ENCODE measurements around the gene CASP14. TPM values are rescaled to one million over a fixed set of nuclear protein-coding genes. Genes with fewer than 3 reads are reported as not detected.
"Not testable (repeated sequence)": the region's sequence is repeated elsewhere in the genome, so short reads cannot be mapped to it uniquely, and the experiment has no call there.

The CASP14 gene
- total RNA-seq, 1 experiment from 2014 or later, result not detected

DNA sequence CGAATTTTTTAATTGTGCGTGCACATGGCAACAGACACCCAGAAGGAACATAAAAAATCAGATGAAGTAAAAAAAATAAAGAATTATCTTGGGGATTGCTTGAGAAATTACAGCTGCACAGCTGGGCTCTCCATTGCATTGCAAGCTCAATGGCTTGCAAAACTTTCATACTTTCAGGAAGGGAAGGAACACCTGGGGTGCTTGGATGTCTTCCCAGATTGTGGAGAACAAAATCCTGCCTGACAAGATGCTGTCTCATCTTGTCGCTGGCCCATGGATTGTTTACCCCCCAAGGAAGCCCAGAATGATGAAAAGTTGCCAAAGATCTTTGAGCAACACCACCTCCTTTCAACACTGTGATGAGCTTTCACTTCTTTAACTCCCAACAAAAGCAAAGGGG, 11.0 kb upstream of the CASP14 start:
- peaks cover 30% of the 10 kb centered on the region for H3K27me3 ChIP-seq (replicated peaks)
- H3K27ac ChIP-seq, result no peak overlapping the region
- no peaks in the 10 kb centered on the region for H3K9me3 ChIP-seq (replicated peaks)
- no peaks in the 10 kb centered on the region for H3K4me1 ChIP-seq (replicated peaks)
- no peaks in the 10 kb centered on the region for H3K36me3 ChIP-seq
- DNase-seq (ENCODE audit: low read depth in 1 of 2, low spot score in 2 of 2), result no peak
- no peak overlapping the region for H3K4me3 ChIP-seq

DNA sequence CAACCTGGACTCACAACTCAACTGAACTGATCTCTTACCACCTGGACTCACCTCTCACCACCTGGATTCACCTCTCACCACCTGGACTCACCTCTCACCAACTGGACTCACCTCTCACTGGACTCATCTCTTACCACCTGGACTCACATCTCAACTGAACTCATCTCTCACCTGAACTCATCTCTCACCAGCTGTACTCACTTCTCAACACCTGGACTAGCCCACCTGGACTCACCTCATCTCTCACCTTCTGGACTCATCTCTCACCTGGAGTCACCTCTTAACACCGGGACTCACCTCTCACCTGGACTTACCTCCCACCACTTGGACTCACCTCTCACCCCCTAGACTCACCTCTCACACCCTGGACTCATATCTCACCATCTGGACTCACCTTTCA, 7.3 kb upstream of the CASP14 start:
- no peak for DNase-seq (ENCODE audit: low read depth in 1 of 2, low spot score in 2 of 2)
- Histone ChIP-seq H3K4me1 (replicated peaks) (no peaks in the 10 kb centered on the region), H3K9me3 (replicated peaks) (no peaks in the 10 kb centered on the region), H3K27ac (no peak overlapping the region), H3K27me3 (replicated peaks) (peaks cover 39% of the 10 kb centered on the region), H3K4me3 (no peak overlapping the region), H3K36me3 (no peaks in the 10 kb centered on the region)

GRCh38 chr19:15042826-15043225, 6.5 kb upstream of the CASP14 start:
- no peak for DNase-seq (ENCODE audit: low read depth in 1 of 2, low spot score in 2 of 2)
- H3K27me3 ChIP-seq (replicated peaks), result peaks cover 38% of the 10 kb centered on the region
- no peaks in the 10 kb centered on the region for H3K36me3 ChIP-seq
- H3K4me3 ChIP-seq, result no peak overlapping the region
- H3K27ac ChIP-seq, result no peak overlapping the region
- H3K9me3 ChIP-seq (replicated peaks), result no peaks in the 10 kb centered on the region
- no peaks in the 10 kb centered on the region for H3K4me1 ChIP-seq (replicated peaks)

DNA sequence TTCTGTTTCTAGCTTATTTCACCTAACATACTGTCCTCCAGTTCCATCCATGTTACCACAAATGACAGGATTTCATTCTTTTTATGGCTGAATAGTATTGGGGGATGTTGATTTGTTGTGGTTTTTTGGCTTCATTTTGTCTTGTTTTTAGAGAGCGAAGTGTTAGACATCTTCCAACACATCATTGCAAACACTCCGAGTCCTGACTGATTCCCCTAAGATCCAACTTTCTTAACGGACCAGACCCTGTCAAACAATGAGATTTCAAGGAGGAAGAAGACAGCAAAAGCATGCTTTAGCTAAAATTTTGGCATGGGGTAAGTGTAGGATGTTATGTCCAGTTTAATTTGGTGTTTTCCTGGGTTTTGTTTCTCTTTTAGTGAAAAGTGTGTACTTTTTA, 3.8 kb upstream of the CASP14 start:
- H3K36me3 ChIP-seq, result no peaks in the 10 kb centered on the region
- no peak for DNase-seq (ENCODE audit: low read depth in 1 of 2, low spot score in 2 of 2)
- H3K9me3 ChIP-seq (replicated peaks), result no peaks in the 10 kb centered on the region
- H3K4me3 ChIP-seq, result no peak overlapping the region
- peaks cover 35% of the 10 kb centered on the region for H3K27me3 ChIP-seq (replicated peaks)
- H3K4me1 ChIP-seq (replicated peaks), result no peaks in the 10 kb centered on the region
- no peak overlapping the region for H3K27ac ChIP-seq

DNA sequence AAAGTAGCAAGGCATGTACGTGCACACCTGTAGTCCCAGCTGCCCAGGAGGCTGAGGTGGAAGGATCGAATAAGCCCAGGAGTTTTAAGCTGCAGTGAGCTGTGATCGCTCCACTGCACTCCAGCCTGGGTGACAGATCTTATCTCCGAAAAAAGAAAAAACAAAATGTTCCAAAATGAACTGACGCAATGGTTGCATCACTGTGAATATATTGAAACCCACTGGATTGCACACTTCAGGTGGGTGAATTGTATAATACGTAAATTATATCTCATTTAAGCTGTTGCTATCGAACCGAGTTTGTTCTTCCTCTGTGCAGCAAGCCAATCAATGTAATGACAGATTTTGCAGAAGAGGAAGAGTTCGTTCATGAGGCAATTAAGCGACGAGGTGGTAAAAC, 1.6 kb upstream of the CASP14 start:
- H3K4me3 ChIP-seq, result no peak overlapping the region
- H3K36me3 ChIP-seq, result no peaks in the 10 kb centered on the region
- H3K9me3 ChIP-seq (replicated peaks), result no peaks in the 10 kb centered on the region
- H3K27me3 ChIP-seq (replicated peaks), result peaks cover 35% of the 10 kb centered on the region
- DNase-seq (ENCODE audit: low read depth in 1 of 2, low spot score in 2 of 2), result no peak
- no peak overlapping the region for H3K27ac ChIP-seq
- H3K4me1 ChIP-seq (replicated peaks), result no peaks in the 10 kb centered on the region

- Histone ChIP-seq H3K27ac (no peak overlapping the region), H3K4me3 (no peak overlapping the region), H3K4me1 (replicated peaks) (no peaks in the 10 kb centered on the region), H3K36me3 (no peaks in the 10 kb centered on the region), H3K27me3 (replicated peaks) (peaks cover 35% of the 10 kb centered on the region), H3K9me3 (replicated peaks) (no peaks in the 10 kb centered on the region)
- DNase-seq (ENCODE audit: low read depth in 1 of 2, low spot score in 2 of 2), result no peak
Observed at GRCh38 chr19:15048128-15048527, 1.2 kb upstream of the CASP14 start.

DNA sequence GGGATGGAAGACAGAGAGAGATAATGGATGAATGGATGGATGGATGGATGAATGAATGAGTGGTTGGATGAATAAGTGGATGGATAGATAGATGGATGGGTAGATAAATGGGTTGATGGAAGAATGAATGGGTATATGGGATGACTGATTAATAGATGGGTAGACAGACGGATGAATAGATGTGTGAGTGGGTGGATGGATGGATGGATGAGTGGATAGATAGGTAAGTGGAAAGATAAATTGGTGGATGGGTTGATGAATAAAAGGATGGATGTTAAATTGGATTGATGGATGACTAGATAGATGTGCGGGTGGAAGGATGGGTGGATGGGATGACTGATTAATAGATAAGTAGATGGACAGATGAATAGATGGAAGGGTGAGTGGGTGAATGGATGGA, 1.4 kb downstream of the CASP14 start:
- no peaks in the 10 kb centered on the region for H3K36me3 ChIP-seq
- H3K4me1 ChIP-seq (replicated peaks), result no peaks in the 10 kb centered on the region
- peaks cover 24% of the 10 kb centered on the region for H3K27me3 ChIP-seq (replicated peaks)
- H3K4me3 ChIP-seq, result no peak overlapping the region
- no peak for DNase-seq (ENCODE audit: low read depth in 1 of 2, low spot score in 2 of 2)
- H3K9me3 ChIP-seq (replicated peaks), result no peaks in the 10 kb centered on the region
- H3K27ac ChIP-seq, result no peak overlapping the region

DNA sequence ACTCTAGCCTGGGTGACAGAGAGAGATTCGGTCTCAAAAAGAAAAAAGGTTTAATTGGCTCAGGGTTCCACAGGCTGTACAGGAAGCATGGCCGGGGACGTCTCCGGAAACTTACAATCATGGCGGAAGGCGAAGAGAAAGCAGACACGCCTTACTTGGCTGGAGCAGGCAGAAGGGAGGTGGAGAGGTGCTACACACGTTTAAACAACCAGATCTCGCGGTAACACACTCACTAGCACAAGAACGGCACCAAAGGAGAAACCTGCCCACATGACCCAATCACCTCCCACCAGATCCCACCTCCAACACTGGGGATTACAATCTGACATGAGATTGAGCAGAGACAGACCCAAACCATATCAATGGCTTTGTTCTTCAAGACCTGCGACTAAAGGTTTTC, 12.8 kb downstream of the CASP14 start:
- no peaks in the 10 kb centered on the region for H3K4me1 ChIP-seq (replicated peaks)
- H3K9me3 ChIP-seq (replicated peaks), result no peaks in the 10 kb centered on the region; the same call in 1 of the 2 replicates
- no peak overlapping the region for H3K27ac ChIP-seq
- no peak for DNase-seq (ENCODE audit: low read depth in 1 of 2, low spot score in 2 of 2)
- no peak overlapping the region for H3K4me3 ChIP-seq
- H3K36me3 ChIP-seq, result no peaks in the 10 kb centered on the region
- H3K27me3 ChIP-seq (replicated peaks), result peaks cover 37% of the 10 kb centered on the region

GRCh38 chr19:15070386-15070785, 21.1 kb downstream of the CASP14 start:
- not testable (repeated sequence) for H3K4me3 ChIP-seq; H3K9me3 ChIP-seq (replicated peaks); DNase-seq (ENCODE audit: low read depth in 1 of 2, low spot score in 2 of 2); H3K4me1 ChIP-seq (replicated peaks); H3K36me3 ChIP-seq; H3K27ac ChIP-seq
- H3K27me3 ChIP-seq (replicated peaks), result peaks cover 33% of the 10 kb centered on the region

- no peaks in the 10 kb centered on the region for H3K9me3 ChIP-seq (replicated peaks)
Observed at GRCh38 chr19:15072930-15073647, 23.8 kb downstream of the CASP14 start.

GRCh38 chr19:15074371-15074770, 25.1 kb downstream of the CASP14 start:
- peaks cover 10% of the 10 kb centered on the region for H3K27me3 ChIP-seq (replicated peaks)
- DNase-seq (ENCODE audit: low read depth in 1 of 2, low spot score in 2 of 2), result no peak
- H3K4me3 ChIP-seq, result no peak overlapping the region
- no peaks in the 10 kb centered on the region for H3K4me1 ChIP-seq (replicated peaks)
- H3K36me3 ChIP-seq, result no peaks in the 10 kb centered on the region
- H3K9me3 ChIP-seq (replicated peaks), result no peaks in the 10 kb centered on the region
- H3K27ac ChIP-seq, result no peak overlapping the region

More at GRCh38 chr19:15072930-15073647, 23.8 kb downstream of the CASP14 start:
- Histone ChIP-seq H3K4me1 (replicated peaks) (no peaks in the 10 kb centered on the region), H3K36me3 (no peaks in the 10 kb centered on the region), H3K4me3 (no peak overlapping the region), H3K27ac (no peak overlapping the region), H3K27me3 (replicated peaks) (peaks cover 12% of the 10 kb centered on the region)
- no peak for DNase-seq (ENCODE audit: low read depth in 1 of 2, low spot score in 2 of 2)

DNA sequence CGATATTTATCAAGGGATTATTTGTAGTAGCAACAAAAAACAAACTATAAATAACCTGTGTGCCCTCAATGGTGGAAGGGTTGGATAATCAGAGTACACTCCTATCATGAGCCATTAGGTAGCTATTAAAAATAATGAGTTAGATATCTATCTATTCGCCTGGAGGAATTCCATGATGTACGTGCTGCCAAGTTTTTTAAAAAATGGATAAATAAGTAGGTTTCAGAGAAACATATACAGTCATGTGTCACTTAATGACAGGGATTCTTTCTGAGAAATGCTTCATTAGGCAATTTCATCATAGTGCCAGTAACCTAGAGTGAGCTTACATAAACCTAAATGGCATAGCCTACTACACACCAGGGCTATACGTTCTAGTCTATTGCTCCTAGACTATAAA, 26.5 kb downstream of the CASP14 start:
- no peak for DNase-seq (ENCODE audit: low read depth in 1 of 2, low spot score in 2 of 2)
- Histone ChIP-seq H3K9me3 (replicated peaks) (no peaks in the 10 kb centered on the region), H3K27ac (no peak overlapping the region), H3K36me3 (no peaks in the 10 kb centered on the region), H3K4me1 (replicated peaks) (no peaks in the 10 kb centered on the region), H3K27me3 (replicated peaks) (peaks cover 17% of the 10 kb centered on the region), H3K4me3 (no peak overlapping the region)

DNA sequence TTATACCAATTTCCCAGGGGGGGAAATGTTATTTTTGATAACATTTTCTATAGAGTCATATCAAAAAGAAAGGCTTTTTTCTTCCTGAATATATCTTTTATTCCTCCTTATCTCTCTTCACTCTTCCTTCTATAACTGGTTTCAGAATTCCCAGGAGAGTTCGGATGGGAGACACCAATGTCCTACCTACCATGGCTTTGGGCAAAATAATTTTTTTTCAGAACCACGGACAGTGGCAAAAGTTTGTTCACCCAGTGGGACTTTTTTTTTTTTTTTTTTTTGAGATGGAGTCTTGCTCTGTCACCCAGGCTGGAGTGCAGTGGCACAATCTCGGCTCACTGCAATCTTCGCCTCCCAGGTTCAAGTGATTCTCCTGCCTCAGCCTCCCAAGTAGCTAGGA, 30.7 kb downstream of the CASP14 start:
- not testable (repeated sequence) for H3K9me3 ChIP-seq (replicated peaks); H3K4me3 ChIP-seq; H3K4me1 ChIP-seq (replicated peaks); H3K27ac ChIP-seq; H3K36me3 ChIP-seq; DNase-seq (ENCODE audit: low read depth in 1 of 2, low spot score in 2 of 2)
- H3K27me3 ChIP-seq (replicated peaks), result peaks cover 34% of the 10 kb centered on the region

GRCh38 chr19:15081911-15082310, 32.6 kb downstream of the CASP14 start, which contains the start of gene OR1I1:
OR1I1 (plus strand) TSS chr19:15082211; CDS start chr19:15087066, 4,855 bp downstream.
- no peaks in the 10 kb centered on the region for H3K36me3 ChIP-seq
- no peaks in the 10 kb centered on the region for H3K4me1 ChIP-seq (replicated peaks)
- H3K9me3 ChIP-seq (replicated peaks), result no peaks in the 10 kb centered on the region
- no peak within 1 kb of the TSS for H3K4me3 ChIP-seq
- no peak within 1 kb of the TSS for H3K27ac ChIP-seq
- no peak for DNase-seq (ENCODE audit: low read depth in 1 of 2, low spot score in 2 of 2)
- peaks cover 43% of the 10 kb centered on the region for H3K27me3 ChIP-seq (replicated peaks)

DNA sequence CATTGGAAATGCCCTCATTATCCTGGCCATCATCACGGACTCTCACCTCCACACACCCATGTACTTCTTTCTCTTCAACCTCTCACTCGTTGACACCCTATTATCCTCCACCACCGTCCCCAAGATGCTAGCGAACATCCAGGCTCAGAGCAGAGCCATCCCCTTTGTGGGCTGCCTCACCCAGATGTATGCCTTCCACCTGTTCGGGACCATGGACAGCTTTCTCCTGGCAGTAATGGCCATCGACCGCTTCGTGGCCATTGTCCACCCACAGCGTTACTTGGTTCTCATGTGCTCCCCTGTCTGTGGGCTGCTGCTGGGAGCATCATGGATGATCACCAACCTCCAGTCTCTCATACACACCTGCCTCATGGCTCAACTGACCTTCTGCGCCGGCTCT, 37.9 kb downstream of the CASP14 start:
- Histone ChIP-seq H3K27me3 (replicated peaks) (peaks cover 37% of the 10 kb centered on the region), H3K36me3 (no peaks in the 10 kb centered on the region), H3K4me3 (no peak overlapping the region), H3K9me3 (replicated peaks) (no peaks in the 10 kb centered on the region), H3K27ac (no peak overlapping the region), H3K4me1 (replicated peaks) (no peaks in the 10 kb centered on the region; the same call in 1 of the 2 replicates)
- no peak for DNase-seq (ENCODE audit: low read depth in 1 of 2, low spot score in 2 of 2)
